ENCODE data around the gene DBI. TPM values are rescaled to one million over a fixed set of nuclear protein-coding genes. Genes with fewer than 3 reads are reported as not detected.
"Not testable (repeated sequence)": the region's sequence is repeated elsewhere in the genome, so short reads cannot be mapped to it uniquely, and the experiment has no call there.

DBI gene
- total RNA-seq, 1 donor from 2014 or later: 80.2 TPM

GRCh38 chr2:119365436-119365835 lies 1.3 kb upstream of the DBI start:
- DNase-seq (ENCODE audit: low spot score): no peak

- no peak for DNase-seq (ENCODE audit: low spot score)
These were observed 572 bp upstream of the DBI start for GRCh38 chr2:119366161-119366648.

GRCh38 chr2:119367472-119368099 lies 809 bp downstream of the DBI start:
- peak; percentile 35 for DNase-seq (ENCODE audit: low spot score)

GRCh38 chr2:119369845-119370244 lies 3.1 kb downstream of the DBI start:
- no peak for DNase-seq (ENCODE audit: low spot score)

- no peak for DNase-seq (ENCODE audit: low spot score)
These were observed 4.3 kb downstream of the DBI start for GRCh38 chr2:119371111-119371510.

GRCh38 chr2:119372778-119373568 lies 6.2 kb downstream of the DBI start:
- DNase-seq (ENCODE audit: low spot score): no peak

- DNase-seq (ENCODE audit: low spot score): not testable (repeated sequence)
These were observed 7.3 kb downstream of the DBI start for GRCh38 chr2:119373907-119374745.

- DNase-seq (ENCODE audit: low spot score): not testable (repeated sequence)
These were observed 9.6 kb downstream of the DBI start for GRCh38 chr2:119376406-119376805.

GRCh38 chr2:119376810-119377209 lies 10.0 kb downstream of the DBI start:
- no peak for DNase-seq (ENCODE audit: low spot score)

- no peak for DNase-seq (ENCODE audit: low spot score)
These were observed 10.7 kb downstream of the DBI start for GRCh38 chr2:119377294-119377992.

- no peak for DNase-seq (ENCODE audit: low spot score)
These were observed 11.2 kb downstream of the DBI start for GRCh38 chr2:119377993-119378345.

GRCh38 chr2:119378566-119378965 lies 11.8 kb downstream of the DBI start:
- DNase-seq (ENCODE audit: low spot score): no peak

GRCh38 chr2:119383410-119384140 lies 16.8 kb downstream of the DBI start:
- peak; percentile 26 for DNase-seq (ENCODE audit: low spot score)

- DNase-seq (ENCODE audit: low spot score): no peak
These were observed 18.2 kb downstream of the DBI start for GRCh38 chr2:119384971-119385370.

GRCh38 chr2:119385466-119385865 lies 18.7 kb downstream of the DBI start:
- DNase-seq (ENCODE audit: low spot score): no peak

- peak; percentile 47 for DNase-seq (ENCODE audit: low spot score)
These were observed 20.8 kb downstream of the DBI start for GRCh38 chr2:119387381-119388129.

- peak; percentile 65 for DNase-seq (ENCODE audit: low spot score)
These were observed 23.0 kb downstream of the DBI start for GRCh38 chr2:119389615-119390306.

GRCh38 chr2:119393971-119394748 lies 27.4 kb downstream of the DBI start:
- no peak for DNase-seq (ENCODE audit: low spot score)

GRCh38 chr2:119397196-119397595 lies 30.4 kb downstream of the DBI start:
- DNase-seq (ENCODE audit: low spot score): no peak

Data from umbilical cord (tissue), 2 donors.